GM23248 (cell line): ENCODE results near the gene TSEN15.

ENCODE experiments used
- EZH2 ChIP-seq: fragments of 200-600 bp; sonication (generic); IDR thresholded peaks from 2 replicates; pipeline ENCODE4 v1.6.1; 2018; ENCODE audit warnings: antibody characterized with exemption, mild to moderate bottlenecking; ENCODE audit not compliant: insufficient read depth, poor library complexity, severe bottlenecking
- EZH2phosphoT487 ChIP-seq: fragments of 200-600 bp; sonication (generic); IDR thresholded peaks from 2 replicates; pipeline ENCODE4 v1.6.1; 2018; ENCODE audit warnings: antibody characterized with exemption, moderate library complexity, mild to moderate bottlenecking, low read depth; ENCODE audit not compliant: insufficient read depth

DNA sequence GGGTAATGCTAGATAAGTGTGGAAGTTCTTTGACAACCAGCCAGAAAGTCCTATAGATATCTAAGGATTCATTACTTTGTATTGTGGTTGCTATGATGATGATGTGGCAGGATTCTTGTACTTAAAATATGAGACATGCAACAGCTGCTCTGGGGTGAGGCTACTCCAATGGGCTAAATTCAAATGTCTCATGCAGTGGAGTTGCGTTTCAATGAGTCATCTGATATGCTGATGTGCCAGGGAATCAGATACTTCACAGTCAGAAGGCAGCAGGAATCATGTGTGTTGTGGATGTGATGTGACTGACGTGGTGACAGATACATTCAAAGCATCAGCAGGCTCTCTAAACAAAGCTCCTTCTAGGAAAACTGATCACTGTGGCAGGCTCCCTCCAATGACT lies 66.5 kb downstream of the TSEN15 start:
- TF ChIP-seq EZH2 = no peak
- no peak for TF ChIP-seq EZH2phosphoT487
